ENCODE data around the gene OMD.

OMD gene

GRCh38 chr9:92377876-92378275, 46.4 kb downstream of the OMD start:
- no peak overlapping the region for H3K27ac ChIP-seq (ENCODE audit: low read length)
- H3K9me3 ChIP-seq (replicated peaks; ENCODE audit: insufficient read depth, low read length): no peaks in the 10 kb centered on the region
- no peaks in the 10 kb centered on the region for H3K79me2 ChIP-seq (ENCODE audit: low read length)
- no peak for TF ChIP-seq CTCF (IDR thresholded peaks at IDR 0.05; ENCODE audit: low read length)
- no peak for TF ChIP-seq EZH2 (optimal IDR thresholded peaks at IDR 0.05; ENCODE audit: low read depth, low read length)
- TF ChIP-seq EZH2phosphoT487 (IDR thresholded peaks at IDR 0.05; ENCODE audit: low read length): no peak
- no peak for DNase-seq
- no peak overlapping the region for H3K9ac ChIP-seq (ENCODE audit: low read length)
- H3K27me3 ChIP-seq (replicated peaks; ENCODE audit: insufficient read depth, low read length): no peaks in the 10 kb centered on the region
- no peaks in the 10 kb centered on the region for H3K9me2 ChIP-seq (replicated peaks; ENCODE audit: insufficient read depth, low read length)
- H3K4me3 ChIP-seq (ENCODE audit: low read length): no peak overlapping the region
- H3K36me3 ChIP-seq (replicated peaks; ENCODE audit: insufficient read depth, low read length): no peaks in the 10 kb centered on the region
- H3K4me1 ChIP-seq (ENCODE audit: low read length): no peaks in the 10 kb centered on the region
- H4K20me1 ChIP-seq (ENCODE audit: insufficient read depth, low read length): no peaks in the 10 kb centered on the region
- no peak overlapping the region for H2AFZ ChIP-seq (ENCODE audit: low read length)
- no peaks in the 10 kb centered on the region for H3F3A ChIP-seq (ENCODE audit: insufficient read depth, low read length)
- no peak overlapping the region for H3K4me2 ChIP-seq (ENCODE audit: low read depth, low read length)

GRCh38 chr9:92373167-92373566, 51.1 kb downstream of the OMD start:
- H4K20me1 ChIP-seq (ENCODE audit: insufficient read depth, low read length): no peaks in the 10 kb centered on the region
- no peak overlapping the region for H2AFZ ChIP-seq (ENCODE audit: low read length)
- H3K9me3 ChIP-seq (replicated peaks; ENCODE audit: insufficient read depth, low read length): no peaks in the 10 kb centered on the region
- H3K4me1 ChIP-seq (ENCODE audit: low read length): no peaks in the 10 kb centered on the region
- H3K9ac ChIP-seq (ENCODE audit: low read length): no peak overlapping the region
- H3K4me3 ChIP-seq (ENCODE audit: low read length): no peak overlapping the region
- H3F3A ChIP-seq (ENCODE audit: insufficient read depth, low read length): no peaks in the 10 kb centered on the region
- TF ChIP-seq CTCF (IDR thresholded peaks at IDR 0.05; ENCODE audit: low read length) (no peak), EZH2 (optimal IDR thresholded peaks at IDR 0.05; ENCODE audit: low read depth, low read length) (no peak), EZH2phosphoT487 (IDR thresholded peaks at IDR 0.05; ENCODE audit: low read length) (no peak)
- H3K4me2 ChIP-seq (ENCODE audit: low read depth, low read length): no peak overlapping the region
- H3K27me3 ChIP-seq (replicated peaks; ENCODE audit: insufficient read depth, low read length): no peaks in the 10 kb centered on the region
- H3K36me3 ChIP-seq (replicated peaks; ENCODE audit: insufficient read depth, low read length): no peaks in the 10 kb centered on the region
- no peak for DNase-seq
- no peaks in the 10 kb centered on the region for H3K9me2 ChIP-seq (replicated peaks; ENCODE audit: insufficient read depth, low read length)
- H3K27ac ChIP-seq (ENCODE audit: low read length): no peak overlapping the region
- H3K79me2 ChIP-seq (ENCODE audit: low read length): peaks cover 7% of the 10 kb centered on the region; the same call in 1 of the 2 replicates

- Histone ChIP-seq H4K20me1 (ENCODE audit: insufficient read depth, low read length) (no peaks in the 10 kb centered on the region), H2AFZ (ENCODE audit: low read length) (no peak overlapping the region), H3K4me3 (ENCODE audit: low read length) (no peak overlapping the region), H3K4me1 (ENCODE audit: low read length) (no peaks in the 10 kb centered on the region), H3K9me2 (replicated peaks; ENCODE audit: insufficient read depth, low read length) (no peaks in the 10 kb centered on the region), H3K27ac (ENCODE audit: low read length) (no peak overlapping the region), H3F3A (ENCODE audit: insufficient read depth, low read length) (no peaks in the 10 kb centered on the region), H3K9ac (ENCODE audit: low read length) (no peak overlapping the region), H3K9me3 (replicated peaks; ENCODE audit: insufficient read depth, low read length) (no peaks in the 10 kb centered on the region), H3K36me3 (replicated peaks; ENCODE audit: insufficient read depth, low read length) (no peaks in the 10 kb centered on the region), H3K27me3 (replicated peaks; ENCODE audit: insufficient read depth, low read length) (no peaks in the 10 kb centered on the region), H3K4me2 (ENCODE audit: low read depth, low read length) (no peak overlapping the region), H3K79me2 (ENCODE audit: low read length) (peaks cover 7% of the 10 kb centered on the region; the same call in 1 of the 2 replicates)
- no peak for DNase-seq
- TF ChIP-seq CTCF (IDR thresholded peaks at IDR 0.05; ENCODE audit: low read length) (no peak), EZH2 (optimal IDR thresholded peaks at IDR 0.05; ENCODE audit: low read depth, low read length) (no peak), EZH2phosphoT487 (IDR thresholded peaks at IDR 0.05; ENCODE audit: low read length) (no peak)
Measured at GRCh38 chr9:92369075-92369474, 55.2 kb downstream of the OMD start.

Data from MM.1S (cell line).